ENCODE data around the gene PCDHA3.

- TF ChIP-seq POLR2A (IDR thresholded peaks at IDR 0.05; ENCODE audit: extremely low read depth, insufficient read length) (no peak), CTCF (IDR thresholded peaks at IDR 0.05; ENCODE audit: low read depth, low read length) (no peak), MAX (IDR thresholded peaks at IDR 0.05; ENCODE audit: low read depth, low read length) (no peak)
Observed at GRCh38 chr5:140796718-140797095, 4.2 kb upstream of the PCDHA3 start.
